Measurements from ENCODE around the gene SEMA3A.

SEMA3A gene

DNA sequence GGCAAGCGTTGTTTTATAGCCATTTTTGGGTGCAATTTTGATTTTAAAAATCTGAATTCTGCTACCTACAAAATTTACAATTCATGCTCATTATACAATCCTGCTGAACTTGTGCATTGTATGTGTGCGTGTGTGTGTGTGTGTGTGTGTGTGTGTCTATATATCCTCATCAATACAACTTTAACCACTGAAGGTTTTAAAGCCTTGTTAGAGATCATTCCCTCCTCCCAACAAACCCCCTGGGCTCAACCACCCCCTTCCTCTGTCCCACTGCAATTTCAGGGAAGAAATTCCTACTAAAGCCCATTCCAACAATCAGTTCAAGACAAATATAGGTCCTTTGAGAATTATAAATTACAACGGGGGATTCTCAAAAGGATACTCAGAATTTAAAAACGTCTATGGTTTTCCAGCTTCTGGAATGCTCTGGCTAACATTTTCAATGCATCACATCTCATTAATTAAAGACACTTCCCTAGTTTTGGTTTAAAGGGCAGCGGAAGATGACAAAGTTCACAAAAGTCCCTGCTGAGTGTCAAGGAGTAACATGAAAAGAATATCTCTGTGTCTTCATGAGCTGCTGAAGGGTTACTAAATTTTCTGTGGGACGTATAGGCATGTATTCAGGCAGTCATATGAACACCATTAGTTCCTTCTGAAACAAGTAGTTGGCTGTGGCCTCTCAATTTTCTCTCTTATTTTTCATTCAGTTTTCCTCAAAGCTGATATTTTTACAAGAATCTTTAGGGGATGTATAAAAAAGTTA is 889 bp upstream of the SEMA3A start:
- no peak for DNase-seq

DNA sequence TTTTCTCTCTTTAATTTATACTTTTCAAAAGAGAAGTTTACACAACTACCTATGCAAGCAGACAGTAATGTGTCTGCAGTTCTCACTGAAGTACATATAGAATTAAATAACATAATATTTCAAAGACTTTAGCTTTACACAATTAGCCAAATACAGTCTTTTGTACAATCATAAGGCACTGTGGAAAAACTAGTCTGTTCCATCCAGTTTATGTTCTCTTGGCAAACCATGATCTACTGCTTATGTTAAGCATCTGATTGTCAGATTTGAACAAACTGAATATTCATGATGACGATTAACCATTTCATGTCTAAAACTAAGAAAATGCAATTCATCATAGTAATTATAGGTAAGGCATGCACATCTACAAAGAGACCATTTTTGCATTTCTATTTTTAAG is 842 bp downstream of the SEMA3A start:
- no peak for DNase-seq

DNA sequence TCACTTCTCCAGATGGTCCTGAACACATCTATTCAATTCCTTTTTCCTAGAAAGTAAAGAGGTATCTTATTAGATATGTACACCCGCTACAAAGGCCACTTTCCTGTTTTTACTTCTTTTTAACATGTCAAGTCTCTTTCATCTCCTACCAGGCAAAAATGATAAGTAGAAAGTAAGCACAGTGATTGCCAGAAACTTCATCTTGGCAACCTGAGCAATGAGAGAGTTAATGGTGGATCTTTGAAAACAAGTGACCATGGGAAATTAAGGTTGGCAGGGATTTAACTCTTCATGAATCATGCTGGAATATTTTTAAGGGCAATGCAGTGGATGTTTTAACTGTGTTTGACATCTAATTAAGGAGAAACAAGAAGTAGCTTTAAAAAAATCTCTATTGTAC is 2.7 kb downstream of the SEMA3A start:
- DNase-seq: no peak

DNA sequence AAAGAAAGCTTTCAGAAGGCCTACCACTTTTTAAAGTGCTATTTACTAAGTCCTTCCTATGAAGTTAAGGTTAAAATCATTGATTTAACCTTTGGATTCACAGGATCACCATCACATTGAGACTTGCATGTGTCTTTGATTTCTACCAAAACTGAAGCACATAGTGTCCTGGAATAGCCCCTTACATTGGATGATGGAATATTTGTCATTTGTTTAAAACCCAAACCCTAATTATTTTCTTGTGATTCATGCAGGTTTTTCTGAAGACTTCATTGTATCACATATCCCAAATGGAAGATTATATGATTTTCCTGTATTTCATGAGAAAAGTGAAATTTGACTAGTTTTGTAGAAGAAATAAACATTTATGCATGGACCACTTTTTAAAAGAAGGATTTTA is 3.3 kb downstream of the SEMA3A start:
- DNase-seq: no peak

DNA sequence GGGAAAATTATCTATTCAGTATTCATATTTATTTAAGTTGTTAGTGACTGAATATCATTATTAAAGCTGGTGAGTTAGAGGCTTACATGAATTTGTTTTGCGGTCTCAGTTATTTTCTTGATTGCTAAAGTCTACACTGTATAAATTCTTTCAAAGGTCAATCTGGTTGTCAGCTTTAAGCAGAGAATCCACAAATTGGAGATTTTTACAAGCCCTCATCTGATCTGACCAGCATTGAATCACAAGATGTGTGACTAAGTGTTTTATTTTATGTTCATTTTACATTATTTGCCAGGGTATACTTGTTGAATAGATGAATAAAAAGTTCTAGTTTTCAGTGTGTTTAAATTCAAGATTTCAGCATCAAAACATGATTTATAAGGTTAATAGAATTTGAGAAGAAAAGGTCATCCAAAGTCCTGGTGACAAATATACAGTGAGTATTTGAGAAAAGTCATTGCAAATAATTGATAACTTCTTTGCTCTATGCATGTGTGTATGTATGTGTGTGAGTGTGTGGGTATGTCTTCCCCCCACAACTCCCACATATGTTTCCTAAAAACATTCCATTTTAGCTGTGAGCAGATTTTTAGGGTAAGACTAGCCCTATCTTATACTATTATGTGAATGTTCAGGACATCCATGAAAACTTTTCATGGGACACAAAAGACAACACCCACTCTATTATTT is 4.4 kb downstream of the SEMA3A start:
- no peak for DNase-seq

DNA sequence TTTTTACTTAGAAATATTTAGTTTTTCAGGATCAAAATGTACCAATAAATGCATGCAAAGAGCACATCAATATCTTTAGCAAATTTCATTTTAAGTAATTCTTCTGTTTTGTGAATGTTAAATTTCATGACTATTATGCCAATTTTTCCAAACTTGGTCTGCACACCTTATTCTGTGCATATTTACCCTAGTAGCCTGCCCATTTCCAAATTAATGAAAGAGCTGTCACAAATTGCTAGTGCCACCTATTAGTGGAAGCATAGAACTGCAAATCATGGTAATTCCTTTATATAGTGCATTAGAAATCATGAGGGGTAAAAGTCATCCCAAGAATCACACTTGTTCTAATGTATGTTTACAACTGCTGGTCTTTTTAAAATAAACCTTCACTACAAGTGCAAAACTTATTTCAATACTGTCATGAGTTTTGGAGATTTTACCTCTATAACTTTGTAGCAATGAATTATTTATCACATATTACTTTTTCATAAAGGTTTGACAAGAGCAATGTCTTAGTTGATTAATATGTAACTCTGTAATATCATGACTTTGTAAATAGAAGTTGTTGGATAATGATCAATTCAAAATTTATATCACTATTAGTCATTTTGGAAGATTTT is 5.7 kb downstream of the SEMA3A start:
- no peak for DNase-seq

DNA sequence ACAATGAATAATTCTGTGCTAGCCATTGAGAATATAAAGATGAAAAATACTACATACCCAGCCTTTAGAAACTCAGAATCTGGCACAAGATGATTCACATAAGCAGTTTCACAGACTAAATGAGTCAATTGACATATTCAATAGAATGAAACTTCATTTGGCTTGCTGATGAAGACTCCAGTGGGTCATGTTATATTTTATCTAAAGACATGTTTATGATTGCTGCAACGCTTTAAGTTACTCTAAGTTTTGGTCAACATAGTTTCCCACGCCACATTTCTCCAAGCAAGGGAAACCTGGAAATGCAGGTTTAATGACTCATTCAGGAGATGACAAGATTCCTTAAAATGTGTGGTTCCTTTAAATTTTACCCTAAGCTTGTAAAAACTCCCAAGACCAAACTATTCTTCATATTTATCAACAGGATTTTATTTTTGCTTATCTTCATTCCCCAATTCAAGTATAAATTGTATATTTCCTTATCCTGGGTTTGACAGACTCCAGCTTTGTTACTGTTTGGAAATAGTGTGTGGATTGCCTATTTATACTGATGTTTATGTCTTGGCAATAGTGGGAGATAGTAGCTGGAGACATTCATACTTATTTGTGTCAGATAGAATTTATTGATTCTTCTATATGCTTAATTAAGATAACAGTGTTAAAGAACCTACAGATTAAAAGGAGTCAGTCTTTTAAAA is 6.6 kb downstream of the SEMA3A start:
- no peak for DNase-seq

DNA sequence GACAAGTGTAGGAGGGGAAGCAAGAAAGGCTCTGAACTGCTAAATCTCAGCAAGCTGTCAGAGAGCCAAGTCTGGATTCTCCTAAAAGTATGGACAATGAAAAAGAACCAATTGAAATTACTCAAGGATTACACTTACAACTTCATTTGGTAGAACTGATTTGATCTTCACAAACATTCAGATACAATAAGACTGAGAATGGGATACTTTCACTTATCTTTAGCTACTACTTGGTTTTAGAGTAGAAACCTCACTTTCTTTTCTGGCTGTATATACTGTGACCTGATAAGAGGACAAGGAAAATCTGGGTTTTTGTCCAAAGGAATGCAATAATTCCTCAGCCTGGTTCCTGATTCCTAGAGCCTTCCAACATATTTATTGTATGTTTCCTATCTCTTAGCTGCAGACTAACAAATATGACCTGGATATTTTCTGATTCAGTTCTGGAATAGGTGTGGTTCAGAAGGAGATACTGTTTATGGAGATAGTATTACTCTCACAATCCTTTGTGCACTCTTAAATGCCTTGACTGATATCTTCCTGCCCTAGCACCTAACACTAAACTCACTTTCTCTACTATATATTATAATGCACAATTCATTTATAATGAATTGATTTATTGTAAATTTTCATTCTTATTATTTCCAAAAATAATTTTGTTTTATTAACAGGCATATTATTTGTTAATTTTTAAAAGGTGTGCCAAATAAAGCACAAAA is 7.3 kb downstream of the SEMA3A start:
- DNase-seq: no peak

DNA sequence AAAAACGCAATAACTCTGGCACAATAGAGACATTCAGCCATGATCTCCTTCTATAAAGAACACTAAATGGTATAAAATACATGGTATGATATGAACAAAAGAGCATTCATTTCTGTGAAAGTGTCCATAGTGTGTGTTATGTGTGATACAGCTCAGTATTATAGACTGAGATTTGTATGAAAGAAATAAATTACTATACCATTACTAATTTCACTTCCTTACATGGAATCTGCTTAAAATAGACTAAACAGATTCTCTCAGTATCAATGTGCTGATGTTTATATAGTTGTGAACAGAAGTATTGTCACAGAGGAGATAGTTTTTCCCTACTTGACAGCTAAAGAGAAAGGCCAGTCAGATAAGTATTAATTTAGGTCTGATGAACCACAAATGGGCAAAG is 10.8 kb downstream of the SEMA3A start:
- no peak for DNase-seq

DNA sequence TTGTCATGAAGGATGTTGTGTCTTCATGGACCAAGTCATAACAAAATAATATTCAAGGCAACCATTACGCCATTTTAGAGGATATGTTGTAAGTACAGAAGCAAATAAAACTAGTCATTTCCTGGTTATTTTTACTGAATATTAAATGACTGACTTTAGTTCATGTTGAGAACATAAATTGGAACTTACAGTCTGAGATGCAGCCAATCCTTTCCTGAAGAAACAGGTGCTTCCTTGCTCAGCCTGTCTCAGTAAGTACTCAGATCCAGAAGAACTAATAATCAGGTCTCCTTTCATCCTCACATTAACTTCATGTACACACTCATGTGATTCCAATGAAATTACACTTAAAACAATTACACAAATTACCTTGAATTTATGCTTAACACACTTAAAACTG is 12.3 kb downstream of the SEMA3A start:
- DNase-seq: no peak

DNA sequence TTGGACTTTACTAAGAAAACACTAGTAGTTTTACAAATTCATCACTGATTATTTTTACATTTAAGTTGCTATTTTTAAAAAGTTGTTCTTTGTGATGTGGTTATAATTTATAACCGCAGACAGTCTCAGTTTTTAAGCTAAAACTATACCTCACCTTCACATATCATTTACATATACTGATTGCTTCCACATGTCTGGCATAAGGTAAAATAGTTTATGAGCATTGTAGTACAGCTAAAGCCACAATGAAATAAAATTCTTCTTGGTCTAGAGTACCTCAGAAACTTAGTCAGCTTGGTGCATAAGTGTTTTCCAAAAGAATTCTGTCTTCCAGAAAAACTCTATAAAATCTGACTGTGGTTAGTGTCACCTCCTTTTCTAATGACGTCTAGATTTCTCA is 13.0 kb downstream of the SEMA3A start:
- no peak for DNase-seq

DNA sequence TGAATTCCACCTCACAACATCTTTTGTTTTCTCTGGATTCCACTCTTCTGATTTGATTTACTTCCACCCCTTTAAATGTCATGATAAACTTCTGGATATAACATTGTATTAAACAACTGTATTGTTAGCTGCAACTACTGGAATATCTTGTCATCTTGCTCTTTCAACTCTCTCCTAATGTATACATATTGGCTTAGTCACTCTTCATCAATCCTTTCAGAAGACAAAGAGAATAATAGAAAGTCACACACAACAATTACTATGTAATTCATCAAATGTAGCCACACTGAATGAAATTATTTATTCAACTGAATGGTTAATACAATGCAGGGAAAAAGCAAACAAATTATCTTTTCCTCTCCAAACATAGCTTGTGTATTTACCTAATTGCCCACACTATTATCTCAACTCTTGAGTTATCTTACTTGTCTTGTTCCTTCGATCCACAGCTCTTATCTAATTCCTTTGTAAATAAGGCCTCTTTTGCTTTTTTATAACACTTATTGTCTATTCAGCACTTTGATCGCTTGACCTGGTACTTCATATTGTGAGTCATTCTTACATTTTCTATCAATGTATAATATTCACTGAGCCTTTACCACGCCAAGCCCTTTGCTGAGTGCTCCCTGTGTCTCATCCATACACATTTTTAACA is 16.7 kb downstream of the SEMA3A start:
- no peak for DNase-seq

DNA sequence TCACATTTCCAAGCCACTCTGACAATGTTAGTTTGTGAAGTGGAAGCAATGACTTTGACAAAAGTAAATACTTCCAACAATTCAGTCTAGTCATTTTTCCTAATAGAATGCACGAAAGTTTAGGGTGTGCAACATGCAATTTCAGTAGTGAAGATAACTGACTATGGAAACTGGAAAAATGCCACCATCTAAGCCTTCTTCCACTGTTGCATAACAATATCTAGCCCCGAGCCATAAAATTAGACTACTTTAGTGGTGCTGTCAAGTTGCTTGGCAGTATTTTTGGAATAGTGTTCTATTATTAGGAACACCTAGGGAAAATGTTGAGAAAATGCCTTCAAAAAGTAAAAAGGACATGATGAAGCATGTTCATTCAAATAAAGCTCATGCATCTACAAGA is 17.9 kb downstream of the SEMA3A start:
- DNase-seq: no peak

DNA sequence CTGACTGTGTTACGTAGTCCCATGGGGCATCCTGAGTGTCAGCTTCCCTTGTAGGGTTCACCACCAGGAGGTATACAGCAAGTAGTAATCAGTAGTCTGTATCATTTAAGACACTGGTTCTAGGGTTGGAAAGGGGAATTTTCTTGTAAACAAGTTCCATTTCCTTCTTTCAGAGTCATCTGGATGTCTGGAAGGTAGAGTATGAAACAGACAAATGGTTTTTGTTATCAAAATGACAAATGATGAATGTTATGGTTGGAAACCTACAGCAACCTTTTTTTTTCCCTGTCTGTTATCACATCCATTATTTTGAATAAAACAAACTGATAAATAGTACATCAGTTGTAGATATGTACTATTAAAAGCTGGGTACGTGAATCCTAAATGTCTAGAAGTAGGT is 19.1 kb downstream of the SEMA3A start:
- DNase-seq: no peak

DNA sequence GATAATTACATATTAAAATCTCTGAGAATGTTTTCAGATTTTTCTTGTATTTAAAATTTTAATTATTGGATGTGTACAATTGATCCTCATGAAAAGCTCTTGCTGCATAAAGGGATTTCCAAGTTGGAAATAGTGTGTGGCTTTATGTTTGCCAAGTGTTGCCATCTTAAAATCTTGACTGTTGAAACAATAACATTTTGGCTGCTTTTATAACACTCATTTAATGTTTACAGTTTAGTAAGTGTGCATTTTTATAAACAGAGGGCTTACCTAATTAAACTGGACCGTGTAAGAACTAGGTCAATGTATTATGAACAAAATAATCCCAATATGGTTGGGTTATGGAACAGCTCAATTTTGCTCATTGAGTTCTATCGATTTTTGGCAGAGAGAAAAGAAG is 23.9 kb downstream of the SEMA3A start:
- no peak for DNase-seq

DNA sequence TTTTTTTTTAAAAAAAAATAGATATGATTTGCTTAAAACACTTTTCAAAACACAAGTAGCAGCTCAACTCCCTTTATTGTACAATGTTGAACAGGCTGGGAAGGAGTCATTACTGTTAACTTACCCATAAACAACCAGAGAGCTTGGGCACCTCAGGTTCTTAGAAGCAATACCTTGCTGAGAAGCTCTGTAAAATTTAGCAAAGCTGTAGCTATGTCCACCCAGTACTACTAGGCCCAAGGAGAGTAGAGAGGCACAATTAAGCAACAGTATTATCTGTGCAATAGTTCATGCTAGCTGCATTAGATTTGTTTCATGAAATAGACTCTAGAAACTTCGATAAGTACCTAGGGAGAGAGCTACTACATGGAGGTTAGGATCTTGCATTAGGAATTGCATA is 32.0 kb downstream of the SEMA3A start:
- no peak for DNase-seq

DNA sequence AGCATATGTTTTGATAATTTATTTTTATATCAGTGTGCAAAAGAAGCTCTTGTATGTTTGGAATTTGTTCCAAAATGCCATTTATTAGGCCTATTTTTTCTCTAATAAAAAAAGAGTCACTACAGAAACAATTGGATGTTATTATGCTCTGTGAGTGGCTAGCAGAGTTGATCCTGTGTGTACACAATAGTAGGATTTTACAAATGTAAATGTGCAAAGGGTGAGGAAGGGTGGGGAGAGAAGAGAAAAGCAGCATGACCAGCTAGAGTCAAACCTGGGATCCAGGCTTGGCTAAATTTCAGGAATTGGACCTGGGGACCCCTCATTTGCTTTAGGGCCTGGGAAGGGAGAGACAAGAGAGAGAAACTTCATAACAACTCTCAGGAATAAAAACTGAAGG is 32.5 kb downstream of the SEMA3A start:
- DNase-seq: no peak

DNA sequence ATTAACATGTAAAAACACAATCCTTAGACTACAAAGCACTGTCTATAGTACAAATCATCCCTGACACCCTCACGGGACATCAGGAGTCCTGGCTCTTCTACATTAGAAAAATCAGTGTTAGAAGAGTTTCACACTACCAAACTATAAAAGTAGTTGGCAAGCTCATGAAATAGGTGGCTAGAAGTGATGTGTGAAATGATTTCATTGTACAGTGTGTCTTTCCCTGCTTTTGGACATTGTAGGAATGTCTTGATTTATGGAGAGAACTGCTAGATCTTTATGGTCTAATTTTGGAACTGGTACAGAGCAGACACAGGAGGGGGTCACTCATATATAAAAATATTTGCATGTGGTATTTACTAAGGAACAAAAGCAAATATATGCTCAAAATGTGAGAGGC is 33.2 kb downstream of the SEMA3A start:
- DNase-seq: no peak

DNA sequence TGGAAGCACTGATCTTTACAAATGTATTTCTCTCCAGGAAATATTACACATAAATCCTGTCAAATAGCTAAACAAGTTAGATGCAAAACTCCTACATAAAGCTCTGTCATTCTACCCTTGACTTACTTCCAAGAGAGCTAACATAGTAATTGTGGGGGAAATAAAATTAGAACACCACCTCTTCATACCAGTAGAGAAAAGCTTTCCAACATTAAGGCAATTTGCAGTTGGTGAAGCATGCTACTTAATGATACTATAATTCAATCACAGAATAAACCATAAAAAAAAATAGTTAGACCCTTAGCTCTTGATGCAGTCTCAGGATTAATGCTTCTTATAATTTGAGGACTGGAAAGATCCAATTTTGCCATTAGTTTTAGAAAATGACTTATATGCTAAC is 35.2 kb downstream of the SEMA3A start:
- DNase-seq: no peak

DNA sequence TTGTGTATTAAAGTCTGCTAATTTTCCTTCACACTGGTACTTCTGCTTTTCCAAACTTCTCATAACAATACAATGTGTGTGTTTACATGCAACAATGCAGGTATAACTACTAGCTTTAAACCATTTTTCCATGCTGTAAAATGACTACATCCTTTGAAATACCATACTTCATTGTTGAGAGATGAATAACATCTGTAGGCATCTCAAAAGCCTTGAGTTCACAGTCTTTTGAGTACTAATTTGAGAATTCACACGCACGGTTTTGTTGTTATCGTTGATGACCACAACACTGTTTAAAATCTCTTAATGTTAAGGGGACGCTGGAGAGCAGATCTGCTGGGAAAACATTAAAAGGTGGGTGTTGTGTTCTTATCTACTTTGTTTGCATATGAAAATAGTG is 37.4 kb downstream of the SEMA3A start:
- DNase-seq: no peak

DNA sequence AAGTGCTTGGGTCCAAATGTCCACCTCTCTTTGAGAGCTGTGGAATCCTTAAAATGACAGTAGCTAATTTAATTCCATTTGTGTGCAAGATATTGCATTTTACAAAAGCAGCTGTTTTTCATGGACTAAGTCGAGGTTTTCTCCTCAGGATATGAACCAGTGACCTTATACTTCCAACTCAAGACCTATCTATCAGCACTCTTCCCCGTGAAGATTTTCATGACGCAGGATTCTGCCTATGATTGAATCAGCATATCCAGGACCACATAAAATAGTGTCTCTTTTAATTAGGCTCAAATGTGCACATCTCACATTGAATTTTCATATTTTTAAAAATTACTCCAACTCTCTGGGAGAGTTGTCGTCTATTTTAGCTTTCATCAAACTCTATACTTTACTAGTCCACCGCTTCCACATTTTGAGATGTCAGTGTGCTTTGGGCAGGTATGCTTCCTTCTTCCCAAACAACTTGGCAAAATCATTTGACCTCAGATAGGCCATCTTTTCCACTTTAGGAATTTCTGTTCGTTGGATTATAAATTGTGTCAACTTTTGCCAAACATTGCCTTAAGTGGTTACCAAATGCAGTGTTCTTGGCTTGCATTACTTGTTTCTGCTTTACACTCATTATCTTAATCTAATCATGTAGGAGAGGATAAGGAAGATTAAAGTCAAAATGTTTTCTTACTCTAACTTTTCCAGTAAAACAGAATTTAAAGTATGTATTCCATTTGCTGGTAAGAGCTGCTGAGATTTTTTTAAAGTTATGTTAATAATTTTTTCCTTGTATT is 39.4 kb downstream of the SEMA3A start:
- DNase-seq: no peak

DNA sequence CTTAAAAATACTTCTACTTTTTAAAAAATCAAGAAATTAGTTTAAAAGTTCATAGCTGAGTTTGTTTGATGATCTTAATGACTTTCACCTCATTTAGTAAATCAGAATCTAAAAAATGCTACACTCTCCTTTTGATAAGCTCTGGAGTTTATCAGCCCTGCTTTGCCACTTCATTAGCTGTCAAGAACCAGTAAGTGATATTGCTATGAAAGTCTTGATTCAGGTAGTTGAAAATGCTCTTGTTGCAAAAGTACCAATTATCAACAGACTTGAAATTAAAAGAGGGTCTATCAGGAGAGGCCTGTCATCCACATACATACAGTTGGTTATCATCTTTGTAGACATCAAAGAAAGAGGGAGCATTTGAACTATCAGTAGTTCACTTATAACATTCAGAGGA is 41.6 kb downstream of the SEMA3A start:
- DNase-seq: no peak
